ENCODE measurements around the gene C1orf141. TPM values are rescaled to one million over a fixed set of nuclear protein-coding genes. Genes with fewer than 3 reads are reported as not detected.
A peak's percentile ranks its signal among the peaks of the same experiment; 100 is the strongest.

The C1orf141 gene
- total and polyA plus RNA-seq, 9 of the 15 experiments (the other 6 are each of a cell fraction or from before 2014, with no cell fraction given), result not detected

- TF ChIP-seq RNF219 (CRISPR knock-in tag; IDR thresholded peaks at IDR 0.05) (no peak), TAF15 (IDR thresholded peaks at IDR 0.05; ENCODE audit: low read depth, low read length) (no peak), LCOR (CRISPR knock-in tag; IDR thresholded peaks at IDR 0.05) (0 out of 2 replicates have a peak, but pooled peaks have one; percentile 43), MBD2 (IDR thresholded peaks at IDR 0.05; ENCODE audit: borderline replicate concordance, low read depth) (no peak), NELFE (IDR thresholded peaks at IDR 0.05; ENCODE audit: insufficient read depth, insufficient read length) (no peak), ZNF263 (CRISPR knock-in tag; IDR thresholded peaks at IDR 0.05; ENCODE audit: borderline replicate concordance) (no peak; the same call in 1 of the 2 replicates), STAT5A (IDR thresholded peaks at IDR 0.05; ENCODE audit: borderline replicate concordance, low read length) (no peak), TAL1 (IDR thresholded peaks at IDR 0.05) (no peak), POLR2AphosphoS5 (IDR thresholded peaks at IDR 0.05; ENCODE audit: control insufficient read depth, insufficient read depth, low read depth, low read length) (no peak), ZNF318 (IDR thresholded peaks at IDR 0.05; ENCODE audit: borderline replicate concordance in 1 of 2, low read depth in 1 of 2) (no peak)
- TF ChIP-seq, protein P1, sequence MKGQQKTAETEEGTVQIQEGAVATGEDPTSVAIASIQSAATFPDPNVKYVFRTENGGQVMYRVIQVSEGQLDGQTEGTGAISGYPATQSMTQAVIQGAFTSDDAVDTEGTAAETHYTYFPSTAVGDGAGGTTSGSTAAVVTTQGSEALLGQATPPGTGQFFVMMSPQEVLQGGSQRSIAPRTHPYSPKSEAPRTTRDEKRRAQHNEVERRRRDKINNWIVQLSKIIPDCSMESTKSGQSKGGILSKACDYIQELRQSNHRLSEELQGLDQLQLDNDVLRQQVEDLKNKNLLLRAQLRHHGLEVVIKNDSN (CRISPR knock-in tag; IDR thresholded peaks at IDR 0.05), result no peak
- TF ChIP-seq, protein P2, sequence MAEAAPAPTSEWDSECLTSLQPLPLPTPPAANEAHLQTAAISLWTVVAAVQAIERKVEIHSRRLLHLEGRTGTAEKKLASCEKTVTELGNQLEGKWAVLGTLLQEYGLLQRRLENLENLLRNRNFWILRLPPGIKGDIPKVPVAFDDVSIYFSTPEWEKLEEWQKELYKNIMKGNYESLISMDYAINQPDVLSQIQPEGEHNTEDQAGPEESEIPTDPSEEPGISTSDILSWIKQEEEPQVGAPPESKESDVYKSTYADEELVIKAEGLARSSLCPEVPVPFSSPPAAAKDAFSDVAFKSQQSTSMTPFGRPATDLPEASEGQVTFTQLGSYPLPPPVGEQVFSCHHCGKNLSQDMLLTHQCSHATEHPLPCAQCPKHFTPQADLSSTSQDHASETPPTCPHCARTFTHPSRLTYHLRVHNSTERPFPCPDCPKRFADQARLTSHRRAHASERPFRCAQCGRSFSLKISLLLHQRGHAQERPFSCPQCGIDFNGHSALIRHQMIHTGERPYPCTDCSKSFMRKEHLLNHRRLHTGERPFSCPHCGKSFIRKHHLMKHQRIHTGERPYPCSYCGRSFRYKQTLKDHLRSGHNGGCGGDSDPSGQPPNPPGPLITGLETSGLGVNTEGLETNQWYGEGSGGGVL (CRISPR knock-in tag; IDR thresholded peaks at IDR 0.05), result no peak
These were observed 81.8 kb downstream of the C1orf141 start (continued) for GRCh38 chr1:67052741-67053534.
